ENCODE data around the gene NQO1. TPM values are rescaled to one million over a fixed set of nuclear protein-coding genes. Genes with fewer than 3 reads are reported as not detected.

Gene NQO1
- polyA plus RNA-seq, 1 donor (not counting 4 experiments of a cell fraction or from before 2014, with no cell fraction given) = 166 TPM

DNA sequence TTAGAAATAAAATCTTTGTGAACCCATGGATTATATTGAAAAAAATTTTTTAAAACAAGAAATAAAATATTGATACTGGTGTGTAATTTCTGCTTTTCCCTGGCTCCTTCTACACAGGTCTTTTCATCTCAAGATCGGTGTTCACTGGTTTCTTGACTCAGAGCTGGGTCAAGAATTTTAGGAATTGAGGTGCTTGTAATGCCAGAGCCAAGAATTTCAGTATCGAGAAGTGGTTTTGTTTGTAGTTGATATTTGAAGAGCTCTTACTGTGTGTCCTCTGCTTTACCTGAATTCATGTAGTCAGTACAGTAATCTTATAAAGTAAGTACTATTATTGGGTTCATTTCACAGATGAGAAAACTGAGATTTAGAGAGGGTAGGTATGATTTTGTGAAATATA is 43.0 kb upstream of the NQO1 start:
- no peak overlapping the region for H2AFZ ChIP-seq (ENCODE audit: control insufficient read depth, low read length)
- no peak overlapping the region for H3K4me3 ChIP-seq (ENCODE audit: control insufficient read depth in 2 of 3, extremely low read depth in 1 of 3, insufficient read depth in 2 of 3, low read depth in 1 of 3, low read length in 3 of 3)
- no peaks in the 10 kb centered on the region for H3K9me1 ChIP-seq (ENCODE audit: control insufficient read depth, extremely low read depth, insufficient read depth, low read length)
- no peak overlapping the region for H3K9ac ChIP-seq (ENCODE audit: control insufficient read depth, extremely low read depth, insufficient read depth, low read length)
- TF ChIP-seq EZH2 (IDR thresholded peaks at IDR 0.05; ENCODE audit: low read length) = no peak
- TF ChIP-seq, protein P1, sequence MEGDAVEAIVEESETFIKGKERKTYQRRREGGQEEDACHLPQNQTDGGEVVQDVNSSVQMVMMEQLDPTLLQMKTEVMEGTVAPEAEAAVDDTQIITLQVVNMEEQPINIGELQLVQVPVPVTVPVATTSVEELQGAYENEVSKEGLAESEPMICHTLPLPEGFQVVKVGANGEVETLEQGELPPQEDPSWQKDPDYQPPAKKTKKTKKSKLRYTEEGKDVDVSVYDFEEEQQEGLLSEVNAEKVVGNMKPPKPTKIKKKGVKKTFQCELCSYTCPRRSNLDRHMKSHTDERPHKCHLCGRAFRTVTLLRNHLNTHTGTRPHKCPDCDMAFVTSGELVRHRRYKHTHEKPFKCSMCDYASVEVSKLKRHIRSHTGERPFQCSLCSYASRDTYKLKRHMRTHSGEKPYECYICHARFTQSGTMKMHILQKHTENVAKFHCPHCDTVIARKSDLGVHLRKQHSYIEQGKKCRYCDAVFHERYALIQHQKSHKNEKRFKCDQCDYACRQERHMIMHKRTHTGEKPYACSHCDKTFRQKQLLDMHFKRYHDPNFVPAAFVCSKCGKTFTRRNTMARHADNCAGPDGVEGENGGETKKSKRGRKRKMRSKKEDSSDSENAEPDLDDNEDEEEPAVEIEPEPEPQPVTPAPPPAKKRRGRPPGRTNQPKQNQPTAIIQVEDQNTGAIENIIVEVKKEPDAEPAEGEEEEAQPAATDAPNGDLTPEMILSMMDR (optimal IDR thresholded peaks at IDR 0.05 in 1 of 3, IDR thresholded peaks at IDR 0.05 in 1 of 3, conservative IDR thresholded peaks at IDR 0.05 in 1 of 3; ENCODE audit: extremely low read depth in 1 of 3, insufficient read depth in 2 of 3, low read length in 3 of 3) = no peak
- no peaks in the 10 kb centered on the region for H3K4me1 ChIP-seq (ENCODE audit: control insufficient read depth, extremely low read depth, insufficient read depth, low read length)
- dilution Hi-C loops (cut with MboI; ENCODE audit: extremely low pct_ligation_motif_present, low sequenced_read_pairs) = no loop called here
- H3K79me2 ChIP-seq (ENCODE audit: control insufficient read depth, insufficient read depth, low read length) = peaks cover 52% of the 10 kb centered on the region
- no peaks in the 10 kb centered on the region for H4K20me1 ChIP-seq (ENCODE audit: control insufficient read depth, extremely low read depth, insufficient read depth, low read length)
- no peak overlapping the region for H3K4me2 ChIP-seq (ENCODE audit: control insufficient read depth, extremely low read depth, insufficient read depth, low read depth, low read length)
- no peaks in the 10 kb centered on the region for H3K36me3 ChIP-seq (ENCODE audit: control insufficient read depth in 2 of 2, extremely low read depth in 1 of 2, insufficient read depth in 2 of 2, low read length in 2 of 2)
- H3K27me3 ChIP-seq (ENCODE audit: control insufficient read depth, extremely low read depth, insufficient read depth, low read length) = no peaks in the 10 kb centered on the region
- no peak overlapping the region for H3K27ac ChIP-seq (ENCODE audit: control insufficient read depth, insufficient read depth, low read length)
- no peaks in the 10 kb centered on the region for H3K9me3 ChIP-seq (ENCODE audit: control insufficient read depth, low read depth, low read length)
- DNase-seq (ENCODE audit: low read depth, low spot score) (no peak), FAIRE-seq (no peak)

DNA sequence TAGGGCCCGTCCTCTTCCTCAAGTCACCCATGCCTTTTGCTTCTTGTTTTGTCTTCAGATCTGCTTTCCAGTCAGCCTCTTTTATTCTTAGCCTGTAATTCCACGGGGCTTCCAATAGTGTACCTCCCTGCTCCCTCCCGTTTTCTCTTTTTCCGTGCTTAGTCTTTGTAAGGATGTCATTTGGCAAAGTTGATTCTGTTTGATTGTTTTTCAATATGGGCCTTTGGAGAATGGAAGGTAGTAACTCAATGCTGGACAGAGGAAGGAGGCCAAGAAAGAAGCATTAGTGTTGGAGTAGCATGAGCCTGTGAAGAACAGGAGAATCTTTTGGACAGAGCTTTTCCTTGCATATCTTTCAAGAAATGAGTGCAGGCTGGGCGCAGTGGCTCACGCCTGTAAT is 42.3 kb upstream of the NQO1 start:
- H3K4me3 ChIP-seq (ENCODE audit: control insufficient read depth in 2 of 3, extremely low read depth in 1 of 3, insufficient read depth in 2 of 3, low read depth in 1 of 3, low read length in 3 of 3) = no peak overlapping the region
- H3K4me1 ChIP-seq (ENCODE audit: control insufficient read depth, extremely low read depth, insufficient read depth, low read length) = peaks cover 2% of the 10 kb centered on the region
- DNase-seq (ENCODE audit: low read depth, low spot score) (no peak), FAIRE-seq (no peak)
- no peak overlapping the region for H2AFZ ChIP-seq (ENCODE audit: control insufficient read depth, low read length)
- no peaks in the 10 kb centered on the region for H3K36me3 ChIP-seq (ENCODE audit: control insufficient read depth in 2 of 2, extremely low read depth in 1 of 2, insufficient read depth in 2 of 2, low read length in 2 of 2)
- no peak overlapping the region for H3K9ac ChIP-seq (ENCODE audit: control insufficient read depth, extremely low read depth, insufficient read depth, low read length)
- TF ChIP-seq, protein P1 (optimal IDR thresholded peaks at IDR 0.05 in 1 of 3, IDR thresholded peaks at IDR 0.05 in 1 of 3, conservative IDR thresholded peaks at IDR 0.05 in 1 of 3; ENCODE audit: extremely low read depth in 1 of 3, insufficient read depth in 2 of 3, low read length in 3 of 3) = no peak
- TF ChIP-seq EZH2 (IDR thresholded peaks at IDR 0.05; ENCODE audit: low read length) = no peak
- dilution Hi-C loops (cut with MboI; ENCODE audit: extremely low pct_ligation_motif_present, low sequenced_read_pairs) = no loop called here
- no peaks in the 10 kb centered on the region for H3K9me3 ChIP-seq (ENCODE audit: control insufficient read depth, low read depth, low read length)
- H3K27me3 ChIP-seq (ENCODE audit: control insufficient read depth, extremely low read depth, insufficient read depth, low read length) = no peaks in the 10 kb centered on the region
- H4K20me1 ChIP-seq (ENCODE audit: control insufficient read depth, extremely low read depth, insufficient read depth, low read length) = no peaks in the 10 kb centered on the region
- no peak overlapping the region for H3K4me2 ChIP-seq (ENCODE audit: control insufficient read depth, extremely low read depth, insufficient read depth, low read depth, low read length)
- H3K79me2 ChIP-seq (ENCODE audit: control insufficient read depth, insufficient read depth, low read length) = peaks cover 60% of the 10 kb centered on the region
- H3K9me1 ChIP-seq (ENCODE audit: control insufficient read depth, extremely low read depth, insufficient read depth, low read length) = no peaks in the 10 kb centered on the region
- no peak overlapping the region for H3K27ac ChIP-seq (ENCODE audit: control insufficient read depth, insufficient read depth, low read length)
